22Rv1 (cell line): ENCODE results near the gene ZNF329.
"Not testable (repeated sequence)": the region's sequence is repeated elsewhere in the genome, so short reads cannot be mapped to it uniquely, and the experiment has no call there.

Source experiments
- H3K27ac ChIP-seq: fragments of 450-650 bp; 2 replicates; pipeline ENCODE4 v1.5.1; 2017
- CTCF ChIP-seq: fragments of 450-650 bp; IDR thresholded peaks from 2 replicates; pipeline ENCODE4 v1.5.1; 2017; ENCODE audit warnings: mild to moderate bottlenecking
- ZFX ChIP-seq: fragments of 450-650 bp; IDR thresholded peaks from 2 replicates; pipeline ENCODE4 v1.6.1; 2017; ENCODE audit warnings: antibody characterized with exemption, borderline replicate concordance

ZNF329 gene

GRCh38 chr19:58153386-58153785 is 2.8 kb upstream of the ZNF329 start:
- H3K27ac ChIP-seq: no peak overlapping the region
- TF ChIP-seq CTCF: no peak
- no peak for TF ChIP-seq ZFX

GRCh38 chr19:58147475-58147874 is 3.1 kb downstream of the ZNF329 start:
- H3K27ac ChIP-seq: not testable (repeated sequence)

- no peak for TF ChIP-seq CTCF
- no peak for TF ChIP-seq ZFX
Observed at GRCh38 chr19:58145849-58146248, 4.7 kb downstream of the ZNF329 start.

GRCh38 chr19:58134244-58134643 is 16.3 kb downstream of the ZNF329 start:
- no peak overlapping the region for H3K27ac ChIP-seq
- TF ChIP-seq CTCF (no peak), ZFX (no peak)

More at GRCh38 chr19:58145849-58146248, 4.7 kb downstream of the ZNF329 start:
- no peak overlapping the region for H3K27ac ChIP-seq

- TF ChIP-seq ZFX (no peak), CTCF (no peak)
Observed at GRCh38 chr19:58129284-58129683, 21.3 kb downstream of the ZNF329 start.

GRCh38 chr19:58128041-58128685 is 22.4 kb downstream of the ZNF329 start:
- no peak overlapping the region for H3K27ac ChIP-seq
- TF ChIP-seq ZFX (no peak), CTCF (no peak)

More at GRCh38 chr19:58129284-58129683, 21.3 kb downstream of the ZNF329 start:
- no peak overlapping the region for H3K27ac ChIP-seq

GRCh38 chr19:58123354-58123753 is 27.2 kb downstream of the ZNF329 start:
- TF ChIP-seq ZFX (no peak), CTCF (no peak)
- H3K27ac ChIP-seq: no peak overlapping the region
